Upper lobe of left lung (tissue), 6 donors: ENCODE results near the gene LRIG2. TPM values are rescaled to one million over a fixed set of nuclear protein-coding genes. Genes with fewer than 3 reads are reported as not detected.
"Not testable (repeated sequence)": the region's sequence is repeated elsewhere in the genome, so short reads cannot be mapped to it uniquely, and the experiment has no call there.

Source experiments
- ATAC-seq, 2 donors: fragments of 200-7000 bp; cut with Tn5 transposase; one replicate each; pipeline ENCODE4 v1.9.1; 2022; ENCODE audit warnings: mild to moderate bottlenecking in 2 of 2, moderate library complexity in 2 of 2; ENCODE audit not compliant: low FRiP score in 2 of 2
- DNase-seq, 2 donors: peaks; one replicate each; pipeline ENCODE4 v3.0.0-alpha.2; 2019 to 2020
- H3K27ac ChIP-seq, 4 donors: fragments of 200-600 bp; sonication (generic); one replicate each; pipeline ENCODE4 v1.5.1; 2016 to 2019
- H3K27me3 ChIP-seq, 4 donors: fragments of 200-600 bp; sonication (generic); one replicate each; pipeline ENCODE4 v1.5.1; 2017 to 2019
- H3K36me3 ChIP-seq, 4 donors: fragments of 200-600 bp; sonication (generic); one replicate each; pipeline ENCODE4 v1.5.1; 2016 to 2019
- H3K4me1 ChIP-seq, 4 donors: fragments of 200-600 bp; sonication (generic); one replicate each; pipeline ENCODE4 v1.5.1; 2018 to 2019
- H3K4me3 ChIP-seq, 4 donors: fragments of 200-600 bp; sonication (generic); one replicate each; pipeline ENCODE4 v1.5.1; 2017 to 2019; ENCODE audit warnings: mild to moderate bottlenecking in 2 of 4, moderate library complexity in 1 of 4
- H3K9me3 ChIP-seq, 4 donors: fragments of 200-600 bp; sonication (generic); one replicate each; pipeline ENCODE4 v1.5.1; 2018 to 2019
- CTCF ChIP-seq, 6 experiments: fragments of 450-650 bp in 4 of 6; fragments of 200-600 bp in 2 of 6; sonication (generic) in 2 of 6; IDR thresholded peaks; one replicate each; pipeline ENCODE4 v1.5.1; 2016 to 2019; ENCODE audit warnings: antibody characterized with exemption in 6 of 6
- EP300 ChIP-seq, 4 donors: sonication (generic); formaldehyde crosslinking; IDR thresholded peaks; one replicate each; pipeline ENCODE4 v1.5.1; 2017; ENCODE audit warnings: antibody characterized with exemption in 4 of 4, control low read depth in 2 of 4
- POLR2A ChIP-seq, 4 donors: fragments of 450-650 bp; IDR thresholded peaks; one replicate each; pipeline ENCODE4 v1.5.1; 2016 to 2017; ENCODE audit warnings: antibody characterized with exemption in 4 of 4, mild to moderate bottlenecking in 2 of 4
- POLR2AphosphoS5 ChIP-seq, 2 donors: sonication (generic); formaldehyde crosslinking; IDR thresholded peaks; one replicate each; pipeline ENCODE4 v1.5.1; 2017; ENCODE audit warnings: antibody characterized with exemption in 2 of 2
- WGBS, 2 donors: methylation state at CpG; one replicate each; pipeline ENCODE4 v1.1.5; 2017 to 2018; 5-methylcytosine and 5-hydroxymethylcytosine counted together
- total RNA-seq, 6 donors: library from RNA; depleted of rRNA in 4 of 6; stranded (reverse); fragments of >200 nt in 4 of 6; gene quantifications; one replicate each; pipeline versions ENCODE4 v1.1.0 to v1.2.1, GENCODE V29; 2016 to 2021
- donor health status: DM: no; HTN: no; CAD: no; lungs with moderate emphysema.
- donor health status: DM: no; HTN: yes; CAD: no; lungs with severe emphysema.

LRIG2 gene
- total RNA-seq, 6 donors from 2014 or later, result 4.2 to 21.1 (median 11.8) TPM

- ATAC-seq, result peak in 1 of 2 donors; percentile 48
- Histone ChIP-seq H3K4me1 (peaks cover 22 to 29% (median 24%) of the 10 kb centered on the region in 4 donors), H3K9me3 (no peaks in the 10 kb centered on the region), H3K27ac (no peak overlapping the region), H3K4me3 (no peak overlapping the region), H3K36me3 (no peaks in the 10 kb centered on the region), H3K27me3 (no peaks in the 10 kb centered on the region)
- TF ChIP-seq POLR2AphosphoS5 (IDR thresholded peaks at IDR 0.05), result no peak
- TF ChIP-seq EP300 (IDR thresholded peaks at IDR 0.05), result no peak
- no peak for TF ChIP-seq POLR2A (IDR thresholded peaks at IDR 0.05)
- no peak for TF ChIP-seq CTCF (IDR thresholded peaks at IDR 0.05)
- WGBS, 2 donors, result 10 to 53% methylated on average over 1 of the region's 1 CpG
- DNase-seq, result no peak
Observed at GRCh38 chr1:113142791-113143190, 69.8 kb downstream of the LRIG2 start.

GRCh38 chr1:113146242-113147072 is 73.5 kb downstream of the LRIG2 start:
- H3K9me3 ChIP-seq, result no peaks in the 10 kb centered on the region
- TF ChIP-seq POLR2AphosphoS5 (IDR thresholded peaks at IDR 0.05) (no peak), POLR2A (IDR thresholded peaks at IDR 0.05) (no peak), CTCF (IDR thresholded peaks at IDR 0.05) (no peak)
- H3K4me3 ChIP-seq, result no peak overlapping the region
- DNase-seq (no peak), ATAC-seq (peak; percentile 6 to 34)
- H3K27ac ChIP-seq, result no peak overlapping the region
- no peaks in the 10 kb centered on the region for H3K36me3 ChIP-seq
- H3K27me3 ChIP-seq, result no peaks in the 10 kb centered on the region
- H3K4me1 ChIP-seq, result peaks cover 13 to 17% (median 15%) of the 10 kb centered on the region in 4 donors
- 84 to 88% methylated on average over 7 of the region's 7 CpGs for WGBS, 2 donors

- ATAC-seq (peak; percentile 7 to 63), DNase-seq (no peak)
- TF ChIP-seq CTCF (IDR thresholded peaks at IDR 0.05), result no peak
- TF ChIP-seq EP300 (IDR thresholded peaks at IDR 0.05), result no peak
- TF ChIP-seq POLR2A (IDR thresholded peaks at IDR 0.05), result no peak
- no peak for TF ChIP-seq POLR2AphosphoS5 (IDR thresholded peaks at IDR 0.05)
- H3K36me3 ChIP-seq, result no peaks in the 10 kb centered on the region
- no peaks in the 10 kb centered on the region for H3K27me3 ChIP-seq
- 46 to 66% methylated on average over 3 of the region's 3 CpGs for WGBS, 2 donors
- peaks cover 6 to 11% (median 9%) of the 10 kb centered on the region in 4 donors for H3K4me1 ChIP-seq
- H3K9me3 ChIP-seq, result no peaks in the 10 kb centered on the region
- no peak overlapping the region for H3K27ac ChIP-seq
- H3K4me3 ChIP-seq, result no peak overlapping the region
Observed at GRCh38 chr1:113147073-113147625, 74.2 kb downstream of the LRIG2 start.

GRCh38 chr1:113147826-113148225 is 74.8 kb downstream of the LRIG2 start:
- ATAC-seq, result no peak
- Histone ChIP-seq H3K9me3 (no peaks in the 10 kb centered on the region), H3K27me3 (no peaks in the 10 kb centered on the region), H3K4me3 (no peak overlapping the region), H3K36me3 (no peaks in the 10 kb centered on the region), H3K4me1 (peaks cover 0 to 5% (median 4%) of the 10 kb centered on the region in 4 donors), H3K27ac (no peak overlapping the region)
- 64 to 70% methylated on average over 4 of the region's 4 CpGs for WGBS, 2 donors
- DNase-seq, result no peak
- TF ChIP-seq POLR2AphosphoS5 (IDR thresholded peaks at IDR 0.05) (no peak), POLR2A (IDR thresholded peaks at IDR 0.05) (no peak), CTCF (IDR thresholded peaks at IDR 0.05) (no peak), EP300 (IDR thresholded peaks at IDR 0.05) (no peak)

GRCh38 chr1:113150494-113150893 is 77.5 kb downstream of the LRIG2 start:
- ATAC-seq, DNase-seq, H3K27me3 ChIP-seq, H3K4me1 ChIP-seq, H3K4me3 ChIP-seq, H3K36me3 ChIP-seq, H3K9me3 ChIP-seq, H3K27ac ChIP-seq: not testable (repeated sequence)
- WGBS, 2 donors, result 86 to 92% methylated on average over 4 of the region's 4 CpGs
